GM19468 (cell line): ENCODE measurements around the gene ZNF792.
A peak's percentile ranks its signal among the peaks of the same experiment; 100 is the strongest.
"Not testable (repeated sequence)": the region's sequence is repeated elsewhere in the genome, so short reads cannot be mapped to it uniquely, and the experiment has no call there.

Experiments used
- ATAC-seq: cut with Tn5 transposase; IDR thresholded peaks from one replicate; pipeline ENCODE4 v1.9.1; 2021; ENCODE audit warnings: mild to moderate bottlenecking, moderate library complexity, moderate number of reproducible peaks; ENCODE audit not compliant: unreplicated experiment; ENCODE audit errors: extremely low read depth

Gene ZNF792

DNA sequence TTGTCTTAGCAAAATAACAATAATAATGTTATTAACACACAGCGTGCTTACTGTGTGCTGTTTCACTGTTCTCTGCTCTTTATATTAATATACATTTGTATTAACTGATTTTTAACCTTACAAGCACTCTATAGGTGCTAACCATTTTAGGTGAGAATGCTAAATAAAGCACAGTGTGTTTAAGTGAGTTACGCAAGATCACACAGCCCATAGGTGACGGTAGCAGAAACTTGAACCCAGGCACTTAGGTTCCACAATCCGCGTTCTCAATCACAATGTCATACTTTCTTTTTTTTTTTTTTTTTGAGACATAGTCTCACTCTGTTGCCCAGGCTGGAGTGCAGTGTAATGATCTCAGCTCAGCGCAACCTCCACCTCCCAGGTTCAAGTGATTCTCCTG is 31.5 kb downstream of the ZNF792 start:
- no peak for ATAC-seq

GRCh38 chr19:34926685-34927375 is 37.2 kb downstream of the ZNF792 start, which contains the start of gene ZNF30:
TSS of gene ZNF30 (plus strand) at chr19:34926903. CDS start at chr19:34929948, 3,045 bp downstream.
- ATAC-seq, result peak; percentile 79

- no peak for ATAC-seq
These were observed 37.7 kb downstream of the ZNF792 start for GRCh38 chr19:34926361-34926684.

DNA sequence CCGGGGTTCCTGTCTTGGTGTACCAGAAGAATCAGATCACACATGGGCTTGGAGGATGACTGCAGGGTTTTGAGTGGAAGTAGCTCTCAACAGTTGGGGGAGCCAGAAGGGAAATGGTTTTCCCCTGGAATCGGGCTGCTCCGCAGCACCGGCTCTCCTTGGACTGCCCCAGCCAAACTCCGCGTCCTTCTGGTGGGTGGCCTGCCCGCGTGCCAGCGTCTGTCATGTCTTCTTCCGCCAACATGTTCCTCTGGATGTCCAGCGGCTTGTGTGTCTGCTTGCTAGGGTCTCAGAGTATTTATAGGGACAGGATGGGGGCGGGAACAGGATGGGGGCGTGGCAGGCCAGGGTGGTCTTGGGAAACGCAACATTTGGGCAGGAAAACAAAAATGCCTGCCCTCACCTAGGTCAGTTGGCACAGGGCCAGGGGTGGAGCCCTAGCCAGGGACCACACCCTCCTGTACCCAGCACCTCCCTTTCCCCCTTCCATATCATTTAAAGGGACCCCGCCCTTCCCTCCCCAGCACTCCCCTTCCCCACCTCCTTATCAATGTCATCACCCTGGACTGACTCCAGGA is 38.7 kb downstream of the ZNF792 start:
- no peak for ATAC-seq

GRCh38 chr19:34920090-34920786 is 43.8 kb downstream of the ZNF792 start:
- ATAC-seq, result not testable (repeated sequence)

- no peak for ATAC-seq
These were observed 45.8 kb downstream of the ZNF792 start for GRCh38 chr19:34918190-34918589.

- not testable (repeated sequence) for ATAC-seq
These were observed 46.9 kb downstream of the ZNF792 start for GRCh38 chr19:34917144-34917543.

- no peak for ATAC-seq
These were observed 53.3 kb downstream of the ZNF792 start for GRCh38 chr19:34910770-34911169.
